Measurements from ENCODE around the gene STPG3. TPM values are rescaled to one million over a fixed set of nuclear protein-coding genes. Genes with fewer than 3 reads are reported as not detected.

The STPG3 gene
- total and polyA plus RNA-seq, 2 of the 8 experiments (the other 6 are each of a cell fraction or from before 2014, with no cell fraction given), result not detected

GRCh38 chr9:137233143-137233980, 17.7 kb upstream of the STPG3 start (continued):
- no peak for TF ChIP-seq CHD7 (IDR thresholded peaks at IDR 0.05; ENCODE audit: insufficient replicate concordance, low read length)
- TF ChIP-seq ZNF274 (IDR thresholded peaks at IDR 0.05; ENCODE audit: borderline replicate concordance, extremely low read depth, low read length), result no peak

Data from H1 (cell line).